HG03064 (cell line): ENCODE results near the gene STAU1.
"Not testable (repeated sequence)": the region's sequence is repeated elsewhere in the genome, so short reads cannot be mapped to it uniquely, and the experiment has no call there.

Source experiments
- ATAC-seq: cut with Tn5 transposase; IDR thresholded peaks from one replicate; pipeline ENCODE4 v1.9.1; 2021; ENCODE audit warnings: low read depth; ENCODE audit not compliant: unreplicated experiment

The STAU1 gene

GRCh38 chr20:49187851-49188641 lies at the start of gene STAU1:
Gene STAU1, minus strand, starts transcription at chr20:49188334. Its CDS starts 22,133 bp downstream, at chr20:49166201.
- peak; percentile 81 for ATAC-seq

GRCh38 chr20:49237531-49237930 lies 49.4 kb upstream of the STAU1 start:
- ATAC-seq: no peak

- no peak for ATAC-seq
These were observed 48.2 kb upstream of the STAU1 start for GRCh38 chr20:49236301-49236700.

- no peak for ATAC-seq
These were observed 46.7 kb upstream of the STAU1 start for GRCh38 chr20:49234831-49235230.

GRCh38 chr20:49233226-49233625 lies 45.1 kb upstream of the STAU1 start:
- no peak for ATAC-seq

GRCh38 chr20:49231471-49231870 lies 43.3 kb upstream of the STAU1 start:
- no peak for ATAC-seq

GRCh38 chr20:49230561-49231133 lies 42.5 kb upstream of the STAU1 start:
- ATAC-seq: no peak

GRCh38 chr20:49230021-49230420 lies 41.9 kb upstream of the STAU1 start:
- ATAC-seq: no peak

GRCh38 chr20:49229381-49229780 lies 41.2 kb upstream of the STAU1 start:
- no peak for ATAC-seq

- ATAC-seq: no peak
These were observed 40.5 kb upstream of the STAU1 start for GRCh38 chr20:49228676-49229075.

- ATAC-seq: no peak
These were observed 37.8 kb upstream of the STAU1 start for GRCh38 chr20:49225896-49226295.

GRCh38 chr20:49219924-49220831 lies 32.0 kb upstream of the STAU1 start:
- no peak for ATAC-seq

GRCh38 chr20:49219091-49219923 lies 31.2 kb upstream of the STAU1 start, which contains the start of gene DDX27:
Gene DDX27, plus strand, starts transcription at chr20:49219416. Its CDS starts 33 bp downstream, at chr20:49219449.
- ATAC-seq: peak; percentile 76

- ATAC-seq: not testable (repeated sequence)
These were observed 30.6 kb upstream of the STAU1 start for GRCh38 chr20:49218739-49219090.

- no peak for ATAC-seq
These were observed 29.0 kb upstream of the STAU1 start for GRCh38 chr20:49216991-49217578.

GRCh38 chr20:49215232-49215631 lies 27.1 kb upstream of the STAU1 start:
- ATAC-seq: no peak

- no peak for ATAC-seq
These were observed 26.4 kb upstream of the STAU1 start for GRCh38 chr20:49214571-49214970.

- ATAC-seq: no peak
These were observed 22.6 kb upstream of the STAU1 start for GRCh38 chr20:49210757-49211110.

- ATAC-seq: no peak
These were observed 22.1 kb upstream of the STAU1 start for GRCh38 chr20:49210101-49210756.
